ENCODE results near the gene WDR75. TPM values are rescaled to one million over a fixed set of nuclear protein-coding genes. Genes with fewer than 3 reads are reported as not detected.
"Not testable (repeated sequence)": the region's sequence is repeated elsewhere in the genome, so short reads cannot be mapped to it uniquely, and the experiment has no call there.

WDR75 gene
- total RNA-seq, 1 donor from 2014 or later = 24.7 TPM

- H3K27me3 Mint-ChIP-seq (ENCODE audit: low read depth) = no peaks in the 10 kb centered on the region
- TF ChIP-seq CTCF (IDR thresholded peaks at IDR 0.05) = no peak
- DNase-seq (ENCODE audit: low spot score) = no peak
- H3K27ac Mint-ChIP-seq (ENCODE audit: unreplicated experiment) = no peak overlapping the region
- peaks cover 6% of the 10 kb centered on the region for H3K4me1 Mint-ChIP-seq (ENCODE audit: low read depth)
- no peak overlapping the region for H3K4me3 Mint-ChIP-seq (ENCODE audit: unreplicated experiment)
- no peaks in the 10 kb centered on the region for H3K36me3 Mint-ChIP-seq (ENCODE audit: low read depth)
- H3K9me3 Mint-ChIP-seq (ENCODE audit: low read depth) = peaks cover 5% of the 10 kb centered on the region
Observed at GRCh38 chr2:189426886-189427285, 14.4 kb upstream of the WDR75 start.

- peaks cover 1% of the 10 kb centered on the region for H3K27me3 Mint-ChIP-seq (ENCODE audit: low read depth)
- H3K4me3 Mint-ChIP-seq (ENCODE audit: unreplicated experiment) = no peak overlapping the region
- peaks cover 3% of the 10 kb centered on the region for H3K4me1 Mint-ChIP-seq (ENCODE audit: low read depth)
- H3K36me3 Mint-ChIP-seq (ENCODE audit: low read depth) = no peaks in the 10 kb centered on the region
- no peak for DNase-seq (ENCODE audit: low spot score)
- H3K27ac Mint-ChIP-seq (ENCODE audit: unreplicated experiment) = no peak overlapping the region
- no peak for TF ChIP-seq CTCF (IDR thresholded peaks at IDR 0.05)
- H3K9me3 Mint-ChIP-seq (ENCODE audit: low read depth) = peaks cover 6% of the 10 kb centered on the region
Observed at GRCh38 chr2:189427872-189428271, 13.4 kb upstream of the WDR75 start.

DNA sequence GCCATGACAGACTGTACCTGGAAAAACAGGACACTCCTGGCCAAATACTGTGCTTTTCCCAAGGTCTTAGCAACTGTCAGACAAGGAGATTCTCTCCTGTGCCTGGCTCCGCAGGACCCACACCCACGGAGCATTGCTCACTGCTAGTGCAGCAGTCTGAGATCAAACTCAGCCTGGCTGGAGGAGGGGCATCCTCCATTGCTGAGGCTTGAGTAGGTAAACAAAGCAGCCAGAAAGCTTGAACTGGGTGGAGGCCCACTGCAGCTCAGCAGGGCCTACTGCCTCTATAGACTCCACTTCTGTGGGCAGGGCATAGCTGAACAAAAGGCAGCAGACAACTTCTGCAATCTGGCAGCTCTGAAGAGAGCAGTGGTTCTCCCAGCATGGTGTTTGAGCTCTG lies 10.8 kb upstream of the WDR75 start:
- not testable (repeated sequence) for H3K4me1 Mint-ChIP-seq (ENCODE audit: low read depth); H3K36me3 Mint-ChIP-seq (ENCODE audit: low read depth); DNase-seq (ENCODE audit: low spot score)

DNA sequence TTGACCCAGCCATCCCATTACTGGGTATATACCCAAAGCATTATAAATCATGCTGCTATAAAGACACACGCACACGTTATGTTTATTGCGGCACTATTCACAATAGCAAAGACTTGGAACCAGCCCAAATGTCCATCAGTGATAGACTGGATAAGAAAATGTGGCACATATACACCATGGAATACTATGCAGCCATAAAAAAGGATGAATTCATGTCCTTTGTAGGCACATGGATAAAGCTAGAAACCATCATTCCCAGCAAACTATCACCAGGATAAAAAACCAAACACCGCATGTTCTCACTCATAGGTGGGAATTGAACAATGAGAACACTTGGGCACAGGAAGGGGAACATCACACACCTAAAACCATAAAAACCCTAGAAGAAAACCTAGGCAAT lies 5.5 kb upstream of the WDR75 start:
- H3K4me1 Mint-ChIP-seq (ENCODE audit: low read depth) = peaks cover 12% of the 10 kb centered on the region
- not testable (repeated sequence) for H3K27me3 Mint-ChIP-seq (ENCODE audit: low read depth); H3K4me3 Mint-ChIP-seq (ENCODE audit: unreplicated experiment); H3K36me3 Mint-ChIP-seq (ENCODE audit: low read depth); H3K27ac Mint-ChIP-seq (ENCODE audit: unreplicated experiment); DNase-seq (ENCODE audit: low spot score)
- peaks cover 10% of the 10 kb centered on the region for H3K9me3 Mint-ChIP-seq (ENCODE audit: low read depth)

More for the DNA sequence above, 10.8 kb upstream of the WDR75 start:
- H3K9me3 Mint-ChIP-seq (ENCODE audit: low read depth) = peaks cover 10% of the 10 kb centered on the region
- H3K27ac Mint-ChIP-seq (ENCODE audit: unreplicated experiment); H3K4me3 Mint-ChIP-seq (ENCODE audit: unreplicated experiment); H3K27me3 Mint-ChIP-seq (ENCODE audit: low read depth): not testable (repeated sequence)

GRCh38 chr2:189437926-189438325 lies 3.3 kb upstream of the WDR75 start:
- Mint-ChIP-seq H3K27ac (ENCODE audit: unreplicated experiment) (no peak overlapping the region), H3K27me3 (ENCODE audit: low read depth) (no peaks in the 10 kb centered on the region), H3K4me1 (ENCODE audit: low read depth) (peaks cover 17% of the 10 kb centered on the region), H3K9me3 (ENCODE audit: low read depth) (peaks cover 3% of the 10 kb centered on the region), H3K4me3 (ENCODE audit: unreplicated experiment) (no peak overlapping the region), H3K36me3 (ENCODE audit: low read depth) (peaks cover 1% of the 10 kb centered on the region)
- no peak for TF ChIP-seq CTCF (IDR thresholded peaks at IDR 0.05)
- DNase-seq (ENCODE audit: low spot score) = no peak

GRCh38 chr2:189439342-189439741 lies 1.9 kb upstream of the WDR75 start:
- Mint-ChIP-seq H3K4me1 (ENCODE audit: low read depth) (peaks cover 17% of the 10 kb centered on the region), H3K36me3 (ENCODE audit: low read depth) (peaks cover 1% of the 10 kb centered on the region), H3K27ac (ENCODE audit: unreplicated experiment) (no peak overlapping the region), H3K27me3 (ENCODE audit: low read depth) (no peaks in the 10 kb centered on the region), H3K4me3 (ENCODE audit: unreplicated experiment) (no peak overlapping the region), H3K9me3 (ENCODE audit: low read depth) (peaks cover 3% of the 10 kb centered on the region)
- no peak for DNase-seq (ENCODE audit: low spot score)
- peak; percentile 39 for TF ChIP-seq CTCF (IDR thresholded peaks at IDR 0.05)

All from chondrocyte (in vitro differentiated cells).